ENCODE data around the gene ZNF784. TPM values are rescaled to one million over a fixed set of nuclear protein-coding genes. Genes with fewer than 3 reads are reported as not detected.

The ZNF784 gene
- total and polyA plus RNA-seq, 9 of the 15 experiments (the other 6 are each of a cell fraction or from before 2014, with no cell fraction given): 0.14 to 6.1 (median 2.1) TPM

DNA sequence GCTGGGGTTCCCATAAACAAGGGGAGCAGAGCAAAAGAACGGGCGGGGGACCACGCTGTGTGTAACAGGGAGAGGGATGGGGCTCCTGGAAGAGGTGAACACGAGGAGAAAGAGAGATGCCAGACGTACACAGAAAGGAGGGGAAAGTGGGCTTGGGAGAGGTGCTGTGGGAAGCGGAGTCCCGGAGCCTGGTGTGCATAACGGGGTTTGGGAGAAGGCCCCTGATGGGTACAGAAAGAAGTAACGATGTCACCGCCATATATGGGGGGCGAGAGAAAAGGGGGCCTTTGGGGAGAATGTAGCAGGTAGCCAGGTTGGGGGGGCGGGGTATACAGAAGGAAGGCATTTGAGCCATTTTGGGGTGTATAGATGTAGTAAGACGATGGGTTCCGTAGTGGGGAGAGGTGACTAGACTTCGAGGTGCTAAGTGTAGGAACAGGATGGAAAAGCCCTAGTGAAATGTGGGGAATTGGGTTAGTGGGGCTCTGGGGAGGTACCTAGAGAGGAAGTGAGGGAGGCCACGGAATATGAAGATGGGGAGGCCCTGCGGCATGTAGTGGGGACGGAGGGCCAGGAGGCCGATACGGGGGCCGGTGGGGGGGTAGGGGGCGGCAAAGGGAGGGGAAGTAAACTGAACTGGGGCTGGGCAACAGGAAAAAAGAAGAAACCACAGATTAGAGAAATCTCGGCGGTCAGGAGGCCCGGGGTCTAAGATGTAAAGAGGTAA is 17.2 kb upstream of the ZNF784 start (continued):
- TF ChIP-seq TAF15 (IDR thresholded peaks at IDR 0.05; ENCODE audit: low read depth, low read length): no peak
- TF ChIP-seq MTA2 (IDR thresholded peaks at IDR 0.05; ENCODE audit: low read depth): no peak
- TF ChIP-seq SNIP1 (IDR thresholded peaks at IDR 0.05; ENCODE audit: low read depth): no peak
- TF ChIP-seq, protein P1, sequence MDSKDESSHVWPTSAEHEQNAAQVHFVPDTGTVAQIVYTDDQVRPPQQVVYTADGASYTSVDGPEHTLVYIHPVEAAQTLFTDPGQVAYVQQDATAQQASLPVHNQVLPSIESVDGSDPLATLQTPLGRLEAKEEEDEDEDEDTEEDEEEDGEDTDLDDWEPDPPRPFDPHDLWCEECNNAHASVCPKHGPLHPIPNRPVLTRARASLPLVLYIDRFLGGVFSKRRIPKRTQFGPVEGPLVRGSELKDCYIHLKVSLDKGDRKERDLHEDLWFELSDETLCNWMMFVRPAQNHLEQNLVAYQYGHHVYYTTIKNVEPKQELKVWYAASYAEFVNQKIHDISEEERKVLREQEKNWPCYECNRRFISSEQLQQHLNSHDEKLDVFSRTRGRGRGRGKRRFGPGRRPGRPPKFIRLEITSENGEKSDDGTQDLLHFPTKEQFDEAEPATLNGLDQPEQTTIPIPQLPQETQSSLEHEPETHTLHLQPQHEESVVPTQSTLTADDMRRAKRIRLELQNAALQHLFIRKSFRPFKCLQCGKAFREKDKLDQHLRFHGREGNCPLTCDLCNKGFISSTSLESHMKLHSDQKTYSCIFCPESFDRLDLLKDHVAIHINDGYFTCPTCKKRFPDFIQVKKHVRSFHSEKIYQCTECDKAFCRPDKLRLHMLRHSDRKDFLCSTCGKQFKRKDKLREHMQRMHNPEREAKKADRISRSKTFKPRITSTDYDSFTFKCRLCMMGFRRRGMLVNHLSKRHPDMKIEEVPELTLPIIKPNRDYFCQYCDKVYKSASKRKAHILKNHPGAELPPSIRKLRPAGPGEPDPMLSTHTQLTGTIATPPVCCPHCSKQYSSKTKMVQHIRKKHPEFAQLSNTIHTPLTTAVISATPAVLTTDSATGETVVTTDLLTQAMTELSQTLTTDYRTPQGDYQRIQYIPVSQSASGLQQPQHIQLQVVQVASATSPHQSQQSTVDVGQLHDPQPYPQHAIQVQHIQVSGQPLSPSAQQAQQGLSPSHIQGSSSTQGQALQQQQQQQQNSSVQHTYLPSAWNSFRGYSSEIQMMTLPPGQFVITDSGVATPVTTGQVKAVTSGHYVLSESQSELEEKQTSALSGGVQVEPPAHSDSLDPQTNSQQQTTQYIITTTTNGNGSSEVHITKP (IDR thresholded peaks at IDR 0.05; ENCODE audit: partially characterized antibody): no peak
- TF ChIP-seq, protein P2, sequence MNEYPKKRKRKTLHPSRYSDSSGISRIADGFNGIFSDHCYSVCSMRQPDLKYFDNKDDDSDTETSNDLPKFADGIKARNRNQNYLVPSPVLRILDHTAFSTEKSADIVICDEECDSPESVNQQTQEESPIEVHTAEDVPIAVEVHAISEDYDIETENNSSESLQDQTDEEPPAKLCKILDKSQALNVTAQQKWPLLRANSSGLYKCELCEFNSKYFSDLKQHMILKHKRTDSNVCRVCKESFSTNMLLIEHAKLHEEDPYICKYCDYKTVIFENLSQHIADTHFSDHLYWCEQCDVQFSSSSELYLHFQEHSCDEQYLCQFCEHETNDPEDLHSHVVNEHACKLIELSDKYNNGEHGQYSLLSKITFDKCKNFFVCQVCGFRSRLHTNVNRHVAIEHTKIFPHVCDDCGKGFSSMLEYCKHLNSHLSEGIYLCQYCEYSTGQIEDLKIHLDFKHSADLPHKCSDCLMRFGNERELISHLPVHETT (CRISPR knock-in tag; conservative IDR thresholded peaks at IDR 0.05 in 1 of 2, IDR thresholded peaks at IDR 0.05 in 1 of 2): no peak
- no peak for TF ChIP-seq ZNF764 (CRISPR knock-in tag; IDR thresholded peaks at IDR 0.05; ENCODE audit: low read depth)
- TF ChIP-seq ZNF121 (CRISPR knock-in tag; conservative IDR thresholded peaks at IDR 0.05): no peak
- TF ChIP-seq RAD51 (IDR thresholded peaks at IDR 0.05; ENCODE audit: borderline replicate concordance, low read depth): no peak
- no peak for TF ChIP-seq IRF2 (CRISPR knock-in tag; IDR thresholded peaks at IDR 0.05)
- no peak for TF ChIP-seq ZNF3 (CRISPR knock-in tag; IDR thresholded peaks at IDR 0.05)
- no peak for TF ChIP-seq PHF21A (IDR thresholded peaks at IDR 0.05; ENCODE audit: borderline replicate concordance, low read depth)
- no peak for TF ChIP-seq RB1 (IDR thresholded peaks at IDR 0.05; ENCODE audit: low read depth)
- TF ChIP-seq SMAD2 (IDR thresholded peaks at IDR 0.05; ENCODE audit: low read depth, low read length): no peak
- no peak for TF ChIP-seq CBX2 (IDR thresholded peaks at IDR 0.05; ENCODE audit: insufficient read depth, low read length, poor library complexity, severe bottlenecking)
- no peak for TF ChIP-seq NUFIP1 (IDR thresholded peaks at IDR 0.05; ENCODE audit: partially characterized antibody)
- TF ChIP-seq, protein P3, sequence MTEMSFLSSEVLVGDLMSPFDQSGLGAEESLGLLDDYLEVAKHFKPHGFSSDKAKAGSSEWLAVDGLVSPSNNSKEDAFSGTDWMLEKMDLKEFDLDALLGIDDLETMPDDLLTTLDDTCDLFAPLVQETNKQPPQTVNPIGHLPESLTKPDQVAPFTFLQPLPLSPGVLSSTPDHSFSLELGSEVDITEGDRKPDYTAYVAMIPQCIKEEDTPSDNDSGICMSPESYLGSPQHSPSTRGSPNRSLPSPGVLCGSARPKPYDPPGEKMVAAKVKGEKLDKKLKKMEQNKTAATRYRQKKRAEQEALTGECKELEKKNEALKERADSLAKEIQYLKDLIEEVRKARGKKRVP (CRISPR knock-in tag; IDR thresholded peaks at IDR 0.05): no peak
- no peak for TF ChIP-seq MEF2A (IDR thresholded peaks at IDR 0.05; ENCODE audit: control insufficient read depth, low read depth, low read length)
- TF ChIP-seq NFRKB (IDR thresholded peaks at IDR 0.05; ENCODE audit: low read depth): no peak
- TF ChIP-seq ZNF146 (CRISPR knock-in tag; IDR thresholded peaks at IDR 0.05; ENCODE audit: unreplicated experiment): no peak
- TF ChIP-seq RUNX1 (IDR thresholded peaks at IDR 0.05; ENCODE audit: low read depth): no peak
- TF ChIP-seq, protein P4, sequence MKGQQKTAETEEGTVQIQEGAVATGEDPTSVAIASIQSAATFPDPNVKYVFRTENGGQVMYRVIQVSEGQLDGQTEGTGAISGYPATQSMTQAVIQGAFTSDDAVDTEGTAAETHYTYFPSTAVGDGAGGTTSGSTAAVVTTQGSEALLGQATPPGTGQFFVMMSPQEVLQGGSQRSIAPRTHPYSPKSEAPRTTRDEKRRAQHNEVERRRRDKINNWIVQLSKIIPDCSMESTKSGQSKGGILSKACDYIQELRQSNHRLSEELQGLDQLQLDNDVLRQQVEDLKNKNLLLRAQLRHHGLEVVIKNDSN (CRISPR knock-in tag; IDR thresholded peaks at IDR 0.05): no peak
- peak; percentile 76 for TF ChIP-seq CHD1 (IDR thresholded peaks at IDR 0.05; ENCODE audit: low read length)
- TF ChIP-seq ZBTB7A (IDR thresholded peaks at IDR 0.05; ENCODE audit: borderline replicate concordance, control insufficient read depth, low read depth, low read length): no peak

Measured in K562 (cell line).